HL-60 (cell line): ENCODE data around the gene SETD1B.
"Not testable (repeated sequence)": the region's sequence is repeated elsewhere in the genome, so short reads cannot be mapped to it uniquely, and the experiment has no call there.

ENCODE experiments used
- DNase-seq, 2 experiments: peaks; one replicate each; pipeline ENCODE4 v3.0.0-alpha.2; 2010 to 2020; ENCODE audit warnings: low read depth in 1 of 2, low spot score in 1 of 2
- H3K27ac ChIP-seq: fragments of 250-450 bp; sonication (Bioruptor Pico); replicated peaks from 2 replicates; pipeline ENCODE4 v1.5.1; 2020; ENCODE audit warnings: mild to moderate bottlenecking, moderate library complexity
- H3K27me3 ChIP-seq: fragments of 250-450 bp; sonication (Bioruptor Pico); 2 replicates; pipeline ENCODE4 v1.5.1; 2021; ENCODE audit warnings: mild to moderate bottlenecking, moderate library complexity; ENCODE audit not compliant: insufficient read depth, poor library complexity, severe bottlenecking
- H3K4me3 ChIP-seq: replicated peaks from 2 replicates; pipeline ENCODE4 v1.5.1; 2011; ENCODE audit warnings: mild to moderate bottlenecking, control low read depth, low read length; ENCODE audit not compliant: insufficient read depth
- GABPA ChIP-seq: IDR thresholded peaks from 2 replicates; pipeline ENCODE4 v1.6.1; 2012; ENCODE audit warnings: low read depth
- POLR2AphosphoS5 ChIP-seq: IDR thresholded peaks from 2 replicates; pipeline ENCODE4 v1.6.1; 2012; ENCODE audit warnings: low read depth
- SPI1 ChIP-seq: IDR thresholded peaks from 2 replicates; pipeline ENCODE4 v1.6.1; 2012; ENCODE audit warnings: low read depth, mild to moderate bottlenecking, borderline replicate concordance
- long read RNA-seq: library from polyadenylated mRNA; unstranded; transcript quantifications from one replicate; pipeline ENCODE4 v2.0.0, GENCODE V29; 2020
- TF ChIP-seq, protein P1 (sequence below): IDR thresholded peaks from 2 replicates; pipeline ENCODE4 v1.6.1; 2012; ENCODE audit warnings: low read depth; ENCODE audit not compliant: insufficient replicate concordance
- TF ChIP-seq, protein P2 (sequence below): IDR thresholded peaks from one replicate; pipeline ENCODE4 v1.5.1; 2011; ENCODE audit warnings: low read length, control low read depth, inconsistent platforms; ENCODE audit not compliant: insufficient read depth

The SETD1B gene
- long read RNA-seq, partial matches to known transcripts, result 0 of 4 reads
- long read RNA-seq, other reads (novel, unspliced or antisense), result 4 of 4 reads

DNA sequence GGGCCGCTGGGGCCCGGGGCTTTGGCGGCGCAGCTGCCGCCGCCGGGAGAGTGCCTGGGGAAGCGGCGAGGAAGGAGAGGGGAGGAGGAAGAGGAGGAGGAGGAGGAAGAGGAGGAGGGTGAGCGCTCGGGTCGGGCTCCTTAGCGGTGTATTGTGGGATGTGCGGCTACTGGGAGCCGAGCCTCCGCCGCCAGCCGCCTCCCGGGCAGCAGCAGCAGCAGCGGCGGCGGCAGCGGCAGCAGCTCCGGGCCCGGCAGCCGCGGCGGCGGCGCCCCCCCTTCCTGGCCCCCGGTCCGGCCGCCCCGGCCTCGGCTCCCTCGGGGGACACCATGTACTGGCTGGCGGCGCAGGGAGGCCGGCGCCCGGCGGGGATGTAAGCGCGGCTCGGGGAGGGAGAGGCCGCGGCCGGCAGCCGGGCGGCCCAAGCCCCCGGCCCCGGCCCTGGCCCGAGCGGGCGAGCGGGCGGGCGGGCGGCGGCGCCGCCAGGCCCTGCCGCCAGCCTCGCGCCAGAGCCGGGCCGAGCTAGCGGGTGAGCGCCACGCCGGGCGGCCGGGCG is at the start of gene SETD1B:
Gene SETD1B (plus strand): TSS at position 149 of the 556 bp plus-strand sequence. CDS start 729 bp downstream, outside the sequence.
- DNase-seq, result peak; percentile 80 to 83
- Histone ChIP-seq H3K27me3 (no peaks in the 10 kb centered on the region), H3K4me3 (peak within 1 kb of the TSS; percentile 82), H3K27ac (peak within 1 kb of the TSS; percentile 98)
- TF ChIP-seq GABPA (no peak), POLR2AphosphoS5 (0 out of 2 replicates have a peak, but pooled peaks have one; percentile 28)
- TF ChIP-seq, protein P1, sequence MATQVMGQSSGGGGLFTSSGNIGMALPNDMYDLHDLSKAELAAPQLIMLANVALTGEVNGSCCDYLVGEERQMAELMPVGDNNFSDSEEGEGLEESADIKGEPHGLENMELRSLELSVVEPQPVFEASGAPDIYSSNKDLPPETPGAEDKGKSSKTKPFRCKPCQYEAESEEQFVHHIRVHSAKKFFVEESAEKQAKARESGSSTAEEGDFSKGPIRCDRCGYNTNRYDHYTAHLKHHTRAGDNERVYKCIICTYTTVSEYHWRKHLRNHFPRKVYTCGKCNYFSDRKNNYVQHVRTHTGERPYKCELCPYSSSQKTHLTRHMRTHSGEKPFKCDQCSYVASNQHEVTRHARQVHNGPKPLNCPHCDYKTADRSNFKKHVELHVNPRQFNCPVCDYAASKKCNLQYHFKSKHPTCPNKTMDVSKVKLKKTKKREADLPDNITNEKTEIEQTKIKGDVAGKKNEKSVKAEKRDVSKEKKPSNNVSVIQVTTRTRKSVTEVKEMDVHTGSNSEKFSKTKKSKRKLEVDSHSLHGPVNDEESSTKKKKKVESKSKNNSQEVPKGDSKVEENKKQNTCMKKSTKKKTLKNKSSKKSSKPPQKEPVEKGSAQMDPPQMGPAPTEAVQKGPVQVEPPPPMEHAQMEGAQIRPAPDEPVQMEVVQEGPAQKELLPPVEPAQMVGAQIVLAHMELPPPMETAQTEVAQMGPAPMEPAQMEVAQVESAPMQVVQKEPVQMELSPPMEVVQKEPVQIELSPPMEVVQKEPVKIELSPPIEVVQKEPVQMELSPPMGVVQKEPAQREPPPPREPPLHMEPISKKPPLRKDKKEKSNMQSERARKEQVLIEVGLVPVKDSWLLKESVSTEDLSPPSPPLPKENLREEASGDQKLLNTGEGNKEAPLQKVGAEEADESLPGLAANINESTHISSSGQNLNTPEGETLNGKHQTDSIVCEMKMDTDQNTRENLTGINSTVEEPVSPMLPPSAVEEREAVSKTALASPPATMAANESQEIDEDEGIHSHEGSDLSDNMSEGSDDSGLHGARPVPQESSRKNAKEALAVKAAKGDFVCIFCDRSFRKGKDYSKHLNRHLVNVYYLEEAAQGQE, result no peak

DNA sequence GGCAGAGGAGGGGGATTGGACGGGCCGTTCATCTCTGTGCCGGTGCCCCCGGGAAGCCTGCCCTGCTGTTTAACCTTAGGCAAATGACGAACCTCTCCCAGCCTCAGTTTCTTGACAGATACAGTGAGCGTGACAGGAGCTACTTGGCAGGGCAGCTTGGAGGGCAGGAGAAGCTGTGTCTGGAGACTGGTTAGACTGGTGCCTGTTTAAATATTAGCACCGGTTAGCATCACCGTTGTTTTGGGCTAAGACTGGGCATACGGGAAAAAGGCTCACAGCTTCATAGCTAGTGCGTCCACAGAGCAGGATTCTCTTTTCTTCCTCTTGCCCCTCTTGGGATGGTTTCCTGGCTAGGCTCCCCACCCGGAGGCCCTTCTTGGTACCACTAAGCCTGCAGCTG is 49.0 kb upstream of the SETD1B start:
- Histone ChIP-seq H3K27me3 (no peaks in the 10 kb centered on the region), H3K27ac (no peak overlapping the region), H3K4me3 (no peak overlapping the region)
- no peak for DNase-seq
- TF ChIP-seq GABPA (no peak), POLR2AphosphoS5 (no peak), SPI1 (no peak)
- TF ChIP-seq, protein P1, result no peak
- TF ChIP-seq, protein P2, sequence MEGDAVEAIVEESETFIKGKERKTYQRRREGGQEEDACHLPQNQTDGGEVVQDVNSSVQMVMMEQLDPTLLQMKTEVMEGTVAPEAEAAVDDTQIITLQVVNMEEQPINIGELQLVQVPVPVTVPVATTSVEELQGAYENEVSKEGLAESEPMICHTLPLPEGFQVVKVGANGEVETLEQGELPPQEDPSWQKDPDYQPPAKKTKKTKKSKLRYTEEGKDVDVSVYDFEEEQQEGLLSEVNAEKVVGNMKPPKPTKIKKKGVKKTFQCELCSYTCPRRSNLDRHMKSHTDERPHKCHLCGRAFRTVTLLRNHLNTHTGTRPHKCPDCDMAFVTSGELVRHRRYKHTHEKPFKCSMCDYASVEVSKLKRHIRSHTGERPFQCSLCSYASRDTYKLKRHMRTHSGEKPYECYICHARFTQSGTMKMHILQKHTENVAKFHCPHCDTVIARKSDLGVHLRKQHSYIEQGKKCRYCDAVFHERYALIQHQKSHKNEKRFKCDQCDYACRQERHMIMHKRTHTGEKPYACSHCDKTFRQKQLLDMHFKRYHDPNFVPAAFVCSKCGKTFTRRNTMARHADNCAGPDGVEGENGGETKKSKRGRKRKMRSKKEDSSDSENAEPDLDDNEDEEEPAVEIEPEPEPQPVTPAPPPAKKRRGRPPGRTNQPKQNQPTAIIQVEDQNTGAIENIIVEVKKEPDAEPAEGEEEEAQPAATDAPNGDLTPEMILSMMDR, result no peak

DNA sequence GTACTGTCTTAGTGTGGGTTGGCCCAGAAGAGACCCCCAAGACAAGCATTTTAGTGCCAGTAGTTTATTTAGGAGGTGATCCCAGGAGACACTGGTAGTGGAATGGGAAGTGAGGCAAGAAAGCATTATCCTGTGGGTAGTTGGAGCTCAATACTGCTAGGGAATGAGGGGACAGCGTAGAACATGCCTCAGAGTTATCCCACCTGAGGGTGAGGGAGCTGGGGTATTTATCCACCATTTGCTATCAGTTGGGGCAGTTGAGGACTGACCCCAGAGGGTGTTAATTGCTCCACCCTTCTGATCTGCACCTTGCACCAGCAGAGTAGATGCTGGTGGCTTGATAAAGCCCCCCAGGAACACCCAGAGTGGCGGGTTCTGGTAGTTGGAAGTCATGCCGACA is 48.2 kb upstream of the SETD1B start:
- TF ChIP-seq SPI1, result no peak
- TF ChIP-seq POLR2AphosphoS5, result no peak
- TF ChIP-seq, protein P1, result no peak
- TF ChIP-seq, protein P2, result no peak
- TF ChIP-seq GABPA, result no peak
- no peak for DNase-seq
- Histone ChIP-seq H3K27me3 (no peaks in the 10 kb centered on the region), H3K27ac (no peak overlapping the region), H3K4me3 (no peak overlapping the region)

DNA sequence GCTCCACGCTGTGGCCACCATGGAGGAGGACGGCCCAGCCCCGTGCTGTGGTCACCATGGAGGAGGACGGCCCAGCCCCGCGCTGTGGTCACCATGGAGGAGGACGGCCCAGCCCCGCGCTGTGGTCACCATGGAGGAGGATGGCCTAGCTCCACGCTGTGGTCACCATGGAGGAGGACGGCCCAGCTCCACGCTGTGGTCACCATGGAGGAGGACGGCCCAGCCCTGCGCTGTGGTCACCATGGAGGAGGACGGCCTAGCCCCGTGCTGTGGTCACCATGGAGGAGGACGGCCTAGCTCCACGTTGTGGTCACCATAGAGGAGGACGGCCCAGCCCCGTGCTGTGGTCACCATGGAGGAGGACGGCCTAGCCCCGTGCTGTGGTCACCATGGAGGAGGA is 45.3 kb upstream of the SETD1B start:
- not testable (repeated sequence) for DNase-seq, H3K4me3 ChIP-seq, H3K27me3 ChIP-seq, H3K27ac ChIP-seq
